SK-N-MC (cell line): ENCODE data around the gene AUTS2.

Experiments used
- EZH2 ChIP-seq: fragments of 200-600 bp; sonication (generic); IDR thresholded peaks from one replicate; pipeline ENCODE4 v1.6.1; 2017; ENCODE audit warnings: antibody characterized with exemption
- POLR2AphosphoS5 ChIP-seq: IDR thresholded peaks from 2 replicates; pipeline ENCODE4 v1.6.1; 2012; ENCODE audit warnings: mild to moderate bottlenecking, low read depth, low read length, borderline replicate concordance

DNA sequence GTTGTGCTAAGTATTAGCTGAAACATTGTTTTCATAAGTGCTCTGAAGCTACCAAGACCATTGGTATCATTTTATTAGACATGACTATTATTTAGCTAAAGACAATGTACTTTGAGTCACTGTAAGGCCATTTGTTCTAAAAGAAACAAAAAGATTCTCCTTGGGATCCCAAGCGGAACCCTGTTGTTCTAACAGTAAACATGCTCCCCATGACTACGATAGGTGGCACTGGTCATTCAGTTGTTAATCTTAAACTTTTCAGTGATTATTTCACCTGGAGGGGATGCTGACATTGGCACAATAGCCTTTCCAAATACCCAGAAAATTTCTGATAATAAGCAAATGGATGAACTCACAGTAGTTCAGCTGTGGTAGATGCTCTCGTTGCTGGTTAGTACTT lies 715.0 kb downstream of the AUTS2 start:
- no peak for TF ChIP-seq EZH2
- TF ChIP-seq POLR2AphosphoS5: no peak
